Activated CD4-positive, alpha-beta T cell treated with anti-CD3 and anti-CD28 coated beads, Interleukin-2, Interleukin-4, amounts not matched to agents 100 ng/mL and 50 ng/mL, durations not matched to agents 16 hours and 8 hours (primary cell): Measurements from ENCODE around the gene MRPL28.
"Not testable (repeated sequence)": the region's sequence is repeated elsewhere in the genome, so short reads cannot be mapped to it uniquely, and the experiment has no call there.

ENCODE experiments used
- DNase-seq: peaks from one replicate; pipeline ENCODE4 v3.0.0-alpha.2; 2020; ENCODE audit warnings: low spot score

MRPL28 gene

GRCh38 chr16:373020-373598 lies 2.8 kb upstream of the MRPL28 start:
- DNase-seq: no peak

- DNase-seq: no peak
Observed at GRCh38 chr16:372302-372983, 2.1 kb upstream of the MRPL28 start.

GRCh38 chr16:371515-372301 lies 1.4 kb upstream of the MRPL28 start:
- no peak for DNase-seq

- DNase-seq: no peak
Observed at GRCh38 chr16:370979-371514, 709 bp upstream of the MRPL28 start.

- no peak for DNase-seq
Observed at GRCh38 chr16:369866-370436, 387 bp downstream of the MRPL28 start.

- DNase-seq: no peak
Observed at GRCh38 chr16:369275-369865, 968 bp downstream of the MRPL28 start.

- DNase-seq: no peak
Observed at GRCh38 chr16:368388-369158, 1.8 kb downstream of the MRPL28 start.

GRCh38 chr16:367333-367903 lies 2.9 kb downstream of the MRPL28 start:
- DNase-seq: no peak

- DNase-seq: no peak
Observed at GRCh38 chr16:366476-366875, 3.9 kb downstream of the MRPL28 start.

GRCh38 chr16:364595-365491 lies 5.5 kb downstream of the MRPL28 start:
- no peak for DNase-seq

- DNase-seq: no peak
Observed at GRCh38 chr16:363766-364490, 6.4 kb downstream of the MRPL28 start.

- no peak for DNase-seq
Observed at GRCh38 chr16:363110-363765, 7.1 kb downstream of the MRPL28 start.

GRCh38 chr16:362702-362999 lies 7.7 kb downstream of the MRPL28 start:
- not testable (repeated sequence) for DNase-seq

- DNase-seq: peak; percentile 71
Observed at GRCh38 chr16:361872-362701, 8.3 kb downstream of the MRPL28 start.

- no peak for DNase-seq
Observed at GRCh38 chr16:361341-361871, 8.9 kb downstream of the MRPL28 start.

- no peak for DNase-seq
Observed at GRCh38 chr16:360698-361336, 9.5 kb downstream of the MRPL28 start.
